ENCODE data around the gene ARMC7. TPM values are rescaled to one million over a fixed set of nuclear protein-coding genes. Genes with fewer than 3 reads are reported as not detected.

The ARMC7 gene
- total RNA-seq, 1 donor from 2014 or later = 1.9 TPM

- TF ChIP-seq, protein P1, sequence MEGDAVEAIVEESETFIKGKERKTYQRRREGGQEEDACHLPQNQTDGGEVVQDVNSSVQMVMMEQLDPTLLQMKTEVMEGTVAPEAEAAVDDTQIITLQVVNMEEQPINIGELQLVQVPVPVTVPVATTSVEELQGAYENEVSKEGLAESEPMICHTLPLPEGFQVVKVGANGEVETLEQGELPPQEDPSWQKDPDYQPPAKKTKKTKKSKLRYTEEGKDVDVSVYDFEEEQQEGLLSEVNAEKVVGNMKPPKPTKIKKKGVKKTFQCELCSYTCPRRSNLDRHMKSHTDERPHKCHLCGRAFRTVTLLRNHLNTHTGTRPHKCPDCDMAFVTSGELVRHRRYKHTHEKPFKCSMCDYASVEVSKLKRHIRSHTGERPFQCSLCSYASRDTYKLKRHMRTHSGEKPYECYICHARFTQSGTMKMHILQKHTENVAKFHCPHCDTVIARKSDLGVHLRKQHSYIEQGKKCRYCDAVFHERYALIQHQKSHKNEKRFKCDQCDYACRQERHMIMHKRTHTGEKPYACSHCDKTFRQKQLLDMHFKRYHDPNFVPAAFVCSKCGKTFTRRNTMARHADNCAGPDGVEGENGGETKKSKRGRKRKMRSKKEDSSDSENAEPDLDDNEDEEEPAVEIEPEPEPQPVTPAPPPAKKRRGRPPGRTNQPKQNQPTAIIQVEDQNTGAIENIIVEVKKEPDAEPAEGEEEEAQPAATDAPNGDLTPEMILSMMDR (IDR thresholded peaks at IDR 0.05) = no peak
- TF ChIP-seq EZH2 (IDR thresholded peaks at IDR 0.05) (no peak), EZH2phosphoT487 (IDR thresholded peaks at IDR 0.05) (no peak)
- H3K27ac ChIP-seq = no peak overlapping the region
- no peak for DNase-seq (ENCODE audit: low spot score)
- no peaks in the 10 kb centered on the region for H3K9me3 ChIP-seq (ENCODE audit: low read depth)
- Mint-ChIP-seq H3K36me3 (peaks cover 29% of the 10 kb centered on the region), H3K27ac (no peak overlapping the region), H3K4me1 (no peaks in the 10 kb centered on the region), H3K9me3 (no peaks in the 10 kb centered on the region), H3K4me3 (no peak overlapping the region), H3K27me3 (ENCODE audit: insufficient read depth, low read depth) (peaks cover 8% of the 10 kb centered on the region)
- H3K27me3 ChIP-seq = no peaks in the 10 kb centered on the region
- no peaks in the 10 kb centered on the region for H3K4me1 ChIP-seq
- peaks cover under 1% of the 10 kb centered on the region for H3K79me2 ChIP-seq (ENCODE audit: low read depth)
- H3K4me3 ChIP-seq = no peak overlapping the region
- H3F3A ChIP-seq (ENCODE audit: low read depth) = peaks cover 5% of the 10 kb centered on the region
- no peak overlapping the region for H2AFZ ChIP-seq (replicated peaks)
- H4K20me1 ChIP-seq (ENCODE audit: low read depth) = peaks cover 8% of the 10 kb centered on the region
- no peak overlapping the region for H3K4me2 ChIP-seq
- no peak overlapping the region for H3K9ac ChIP-seq
- H3K36me3 ChIP-seq = no peaks in the 10 kb centered on the region
Measured at GRCh38 chr17:75063201-75063600, 46.6 kb upstream of the ARMC7 start.

GRCh38 chr17:75063626-75064025, 46.1 kb upstream of the ARMC7 start:
- Mint-ChIP-seq H3K4me1 (no peaks in the 10 kb centered on the region), H3K36me3 (peaks cover 29% of the 10 kb centered on the region), H3K9me3 (no peaks in the 10 kb centered on the region), H3K4me3 (no peak overlapping the region), H3K27me3 (ENCODE audit: insufficient read depth, low read depth) (peaks cover 8% of the 10 kb centered on the region), H3K27ac (no peak overlapping the region)
- Histone ChIP-seq H3K4me2 (no peak overlapping the region), H2AFZ (replicated peaks) (no peak overlapping the region), H3K4me3 (no peak overlapping the region), H3K27me3 (no peaks in the 10 kb centered on the region), H3K79me2 (ENCODE audit: low read depth) (no peaks in the 10 kb centered on the region), H3K27ac (no peak overlapping the region), H3K9ac (no peak overlapping the region), H3K36me3 (no peaks in the 10 kb centered on the region), H3K4me1 (no peaks in the 10 kb centered on the region), H3F3A (ENCODE audit: low read depth) (peaks cover 5% of the 10 kb centered on the region), H4K20me1 (ENCODE audit: low read depth) (peaks cover 8% of the 10 kb centered on the region), H3K9me3 (ENCODE audit: low read depth) (no peaks in the 10 kb centered on the region)
- no peak for DNase-seq (ENCODE audit: low spot score)
- TF ChIP-seq EZH2phosphoT487 (IDR thresholded peaks at IDR 0.05) = no peak
- TF ChIP-seq, protein P1 (IDR thresholded peaks at IDR 0.05) = no peak
- no peak for TF ChIP-seq EZH2 (IDR thresholded peaks at IDR 0.05)

- Histone ChIP-seq H3K36me3 (no peaks in the 10 kb centered on the region), H3K79me2 (ENCODE audit: low read depth) (no peaks in the 10 kb centered on the region)
- H3K36me3 Mint-ChIP-seq = peaks cover 29% of the 10 kb centered on the region
Measured at GRCh38 chr17:75064040-75064439, 45.7 kb upstream of the ARMC7 start.

More at GRCh38 chr17:75064040-75064439, 45.7 kb upstream of the ARMC7 start:
- Histone ChIP-seq H3F3A (ENCODE audit: low read depth) (peaks cover 4% of the 10 kb centered on the region), H3K9ac (no peak overlapping the region), H3K27me3 (no peaks in the 10 kb centered on the region), H3K4me1 (no peaks in the 10 kb centered on the region), H3K4me2 (no peak overlapping the region), H3K27ac (no peak overlapping the region), H3K9me3 (ENCODE audit: low read depth) (no peaks in the 10 kb centered on the region), H2AFZ (replicated peaks) (no peak overlapping the region), H4K20me1 (ENCODE audit: low read depth) (peaks cover 8% of the 10 kb centered on the region), H3K4me3 (no peak overlapping the region)
- Mint-ChIP-seq H3K9me3 (no peaks in the 10 kb centered on the region), H3K4me1 (no peaks in the 10 kb centered on the region), H3K27me3 (ENCODE audit: insufficient read depth, low read depth) (peaks cover 8% of the 10 kb centered on the region), H3K27ac (no peak overlapping the region), H3K4me3 (no peak overlapping the region)
- no peak for DNase-seq (ENCODE audit: low spot score)
- TF ChIP-seq, protein P1 (IDR thresholded peaks at IDR 0.05) = no peak
- no peak for TF ChIP-seq EZH2 (IDR thresholded peaks at IDR 0.05)

Measured in neural progenitor cell (in vitro differentiated cells).